Pons (tissue), 1 donor: Measurements from ENCODE around the gene DNAJC16.

Source experiments
- DNase-seq: peaks from one replicate; pipeline ENCODE4 v3.0.0-alpha.2; 2016; ENCODE audit warnings: low spot score

The DNAJC16 gene

GRCh38 chr1:15620902-15621682 is 94.4 kb downstream of the DNAJC16 start:
- DNase-seq = no peak

- no peak for DNase-seq
These were observed 95.3 kb downstream of the DNAJC16 start for GRCh38 chr1:15621975-15622374.

GRCh38 chr1:15622712-15623373 is 96.2 kb downstream of the DNAJC16 start:
- no peak for DNase-seq

GRCh38 chr1:15623435-15623834 is 96.8 kb downstream of the DNAJC16 start:
- no peak for DNase-seq

GRCh38 chr1:15624133-15624714 is 97.6 kb downstream of the DNAJC16 start:
- DNase-seq = no peak

- no peak for DNase-seq
These were observed 98.6 kb downstream of the DNAJC16 start for GRCh38 chr1:15625056-15625917.
